ENCODE measurements around the gene RFTN1. TPM values are rescaled to one million over a fixed set of nuclear protein-coding genes. Genes with fewer than 3 reads are reported as not detected.

The RFTN1 gene
- total and polyA plus RNA-seq, 2 donors (not counting 1 experiment from before 2014, with no cell fraction given), result 32.4 to 156 TPM

- H3K4me3 Mint-ChIP-seq, result no peak overlapping the region
- TF ChIP-seq CTCF (IDR thresholded peaks at IDR 0.05) (no peak), EZH2 (IDR thresholded peaks at IDR 0.05; ENCODE audit: borderline replicate concordance, insufficient read depth, low read depth, low read length, poor library complexity, severe bottlenecking) (no peak)
- Histone ChIP-seq H2AFZ (ENCODE audit: insufficient read depth, low read depth, low read length, poor library complexity, severe bottlenecking) (no peak overlapping the region), H3K79me2 (ENCODE audit: control insufficient read depth, insufficient read depth, low read length) (peaks cover 100% of the 10 kb centered on the region), H3K4me3 (ENCODE audit: control extremely low read depth in 1 of 5, extremely low read depth in 1 of 5, insufficient read depth in 1 of 5, low read depth in 2 of 5, low read length in 4 of 5) (no peak overlapping the region), H3K9me3 (ENCODE audit: control extremely low read depth in 1 of 3, control insufficient read depth in 2 of 3, insufficient read depth in 1 of 3, low read length in 2 of 3) (no peaks in the 10 kb centered on the region), H3K4me1 (ENCODE audit: control insufficient read depth in 2 of 2, insufficient read depth in 2 of 2, low read length in 2 of 2) (peaks cover 11 to 22% of the 10 kb centered on the region in 2 donors), H3K27me3 (replicated peaks in 1 of 4; ENCODE audit: control extremely low read depth in 1 of 4, control insufficient read depth in 3 of 4, insufficient read depth in 4 of 4, low read length in 3 of 4) (no peaks in the 10 kb centered on the region), H3K36me3 (replicated peaks in 1 of 2; ENCODE audit: control extremely low read depth in 1 of 2, control insufficient read depth in 1 of 2, extremely low read depth in 1 of 2, insufficient read depth in 2 of 2, low read length in 1 of 2) (peaks cover 0 to 44% of the 10 kb centered on the region in 2 experiments), H3K4me2 (replicated peaks; ENCODE audit: low read depth, low read length, poor library complexity, severe bottlenecking) (no peak overlapping the region), H3K27ac (ENCODE audit: low read length in 2 of 2) (no peak overlapping the region), H3K9ac (ENCODE audit: low read length) (no peak overlapping the region), H4K20me1 (ENCODE audit: control insufficient read depth, insufficient read depth, low read length, poor library complexity, severe bottlenecking) (no peaks in the 10 kb centered on the region)
- H3K27me3 Mint-ChIP-seq, result no peaks in the 10 kb centered on the region
- no peaks in the 10 kb centered on the region for H3K9me3 Mint-ChIP-seq (ENCODE audit: insufficient read depth)
- ChIA-PET CTCF (no interaction called here), POLR2A (no interaction called here)
- no peak overlapping the region for H3K27ac Mint-ChIP-seq
- DNase-seq, result no peak
- intact Hi-C loops (cut with micrococcal nuclease), result no loop called here
- WGBS (ENCODE audit: insufficient coverage), result 83% methylated on average over 3 of the region's 3 CpGs
- ATAC-seq (ENCODE audit: low read depth), result no peak
- peaks cover 29% of the 10 kb centered on the region for H3K4me1 Mint-ChIP-seq
These were observed 24.9 kb downstream of the RFTN1 start for GRCh38 chr3:16488637-16489036.

GRCh38 chr3:16487511-16488175 lies 25.9 kb downstream of the RFTN1 start:
- Histone ChIP-seq H3K9me3 (ENCODE audit: control extremely low read depth in 1 of 3, control insufficient read depth in 2 of 3, insufficient read depth in 1 of 3, low read length in 2 of 3) (no peaks in the 10 kb centered on the region), H3K9ac (ENCODE audit: low read length) (no peak overlapping the region), H3K27ac (ENCODE audit: low read length in 2 of 2) (no peak overlapping the region), H3K36me3 (replicated peaks in 1 of 2; ENCODE audit: control extremely low read depth in 1 of 2, control insufficient read depth in 1 of 2, extremely low read depth in 1 of 2, insufficient read depth in 2 of 2, low read length in 1 of 2) (peaks cover 0 to 39% of the 10 kb centered on the region in 2 experiments), H3K4me1 (ENCODE audit: control insufficient read depth in 2 of 2, insufficient read depth in 2 of 2, low read length in 2 of 2) (peaks cover 21 to 31% of the 10 kb centered on the region in 2 donors), H3K4me3 (ENCODE audit: control extremely low read depth in 1 of 5, extremely low read depth in 1 of 5, insufficient read depth in 1 of 5, low read depth in 2 of 5, low read length in 4 of 5) (no peak overlapping the region), H2AFZ (ENCODE audit: insufficient read depth, low read depth, low read length, poor library complexity, severe bottlenecking) (no peak overlapping the region), H4K20me1 (ENCODE audit: control insufficient read depth, insufficient read depth, low read length, poor library complexity, severe bottlenecking) (no peaks in the 10 kb centered on the region), H3K4me2 (replicated peaks; ENCODE audit: low read depth, low read length, poor library complexity, severe bottlenecking) (no peak overlapping the region), H3K27me3 (replicated peaks in 1 of 4; ENCODE audit: control extremely low read depth in 1 of 4, control insufficient read depth in 3 of 4, insufficient read depth in 4 of 4, low read length in 3 of 4) (no peaks in the 10 kb centered on the region), H3K79me2 (ENCODE audit: control insufficient read depth, insufficient read depth, low read length) (peaks cover 96% of the 10 kb centered on the region)
- intact Hi-C loops (cut with micrococcal nuclease), result no loop called here
- no peak overlapping the region for H3K4me3 Mint-ChIP-seq
- no peak overlapping the region for H3K27ac Mint-ChIP-seq
- H3K4me1 Mint-ChIP-seq, result peaks cover 39% of the 10 kb centered on the region
- WGBS (ENCODE audit: insufficient coverage), result 96% methylated on average over 9 of the region's 11 CpGs
- ChIA-PET CTCF (no interaction called here), POLR2A (interaction anchor here (0.6 to 0.7 kb wide), 2 partner anchors 54 to 504 kb away, joined by 3 to 7 read pairs; no protein-coding TSS in a partner anchor)
- no peak for TF ChIP-seq CTCF (IDR thresholded peaks at IDR 0.05)
- TF ChIP-seq EZH2 (IDR thresholded peaks at IDR 0.05; ENCODE audit: borderline replicate concordance, insufficient read depth, low read depth, low read length, poor library complexity, severe bottlenecking), result no peak
- no peaks in the 10 kb centered on the region for H3K27me3 Mint-ChIP-seq
- no peak for DNase-seq
- no peaks in the 10 kb centered on the region for H3K9me3 Mint-ChIP-seq (ENCODE audit: insufficient read depth)
- ATAC-seq (ENCODE audit: low read depth), result no peak
